WERI-Rb-1 (cell line): Measurements from ENCODE around the gene PARD3B.

Experiments
- DNase-seq: peaks from one replicate; pipeline ENCODE4 v3.0.0-alpha.2; 2020
- H3K27ac ChIP-seq: fragments of 250-450 bp; sonication (Bioruptor Pico); 2 replicates; pipeline ENCODE4 v1.5.1; 2020; ENCODE audit warnings: mild to moderate bottlenecking, moderate library complexity
- H3K27me3 ChIP-seq: fragments of 250-450 bp; sonication (Bioruptor Pico); 2 replicates; pipeline ENCODE4 v1.5.1; 2021; ENCODE audit warnings: mild to moderate bottlenecking, low read depth, moderate library complexity; ENCODE audit not compliant: insufficient read depth, severe bottlenecking
- H3K36me3 ChIP-seq: fragments of 250-450 bp; sonication (Bioruptor Pico); 2 replicates; pipeline ENCODE4 v1.5.1; 2020; ENCODE audit warnings: mild to moderate bottlenecking, moderate library complexity
- H3K4me3 ChIP-seq: 2 replicates; pipeline ENCODE4 v1.5.1; 2011; ENCODE audit warnings: low read depth, mild to moderate bottlenecking, control low read depth, low read length
- H3K9me3 ChIP-seq: fragments of 250-450 bp; sonication (Bioruptor Pico); 2 replicates; pipeline ENCODE4 v1.5.1; 2021; ENCODE audit warnings: mild to moderate bottlenecking, moderate library complexity; ENCODE audit not compliant: severe bottlenecking
- CTCF ChIP-seq: IDR thresholded peaks from 2 replicates; pipeline ENCODE4 v1.5.1; 2011; ENCODE audit warnings: low read depth, mild to moderate bottlenecking, control low read depth, inconsistent platforms, low read length

PARD3B gene

DNA sequence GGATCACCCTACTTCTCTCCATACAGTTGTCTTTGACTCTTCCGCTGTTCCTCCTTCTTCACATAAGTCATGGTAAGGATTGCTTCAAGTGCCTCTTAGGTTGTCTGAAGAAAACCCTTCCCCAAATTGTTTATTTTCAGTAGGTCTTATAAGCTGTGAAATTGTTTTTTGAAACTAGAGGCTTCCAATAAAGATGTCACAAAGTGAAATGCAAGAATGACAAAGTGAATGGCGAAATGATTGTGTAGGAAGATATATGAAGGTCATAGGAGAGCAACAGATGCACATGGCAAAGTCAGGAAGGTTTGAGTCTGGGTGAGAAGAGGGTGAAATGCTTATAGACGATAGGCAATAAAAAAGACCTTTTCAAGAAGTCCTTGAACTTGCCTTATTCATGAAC lies 548.8 kb downstream of the PARD3B start:
- no peak for DNase-seq
- no peaks in the 10 kb centered on the region for H3K36me3 ChIP-seq
- no peak overlapping the region for H3K27ac ChIP-seq
- H3K27me3 ChIP-seq: no peaks in the 10 kb centered on the region
- no peak for TF ChIP-seq CTCF
- H3K9me3 ChIP-seq: no peaks in the 10 kb centered on the region
- no peak overlapping the region for H3K4me3 ChIP-seq

DNA sequence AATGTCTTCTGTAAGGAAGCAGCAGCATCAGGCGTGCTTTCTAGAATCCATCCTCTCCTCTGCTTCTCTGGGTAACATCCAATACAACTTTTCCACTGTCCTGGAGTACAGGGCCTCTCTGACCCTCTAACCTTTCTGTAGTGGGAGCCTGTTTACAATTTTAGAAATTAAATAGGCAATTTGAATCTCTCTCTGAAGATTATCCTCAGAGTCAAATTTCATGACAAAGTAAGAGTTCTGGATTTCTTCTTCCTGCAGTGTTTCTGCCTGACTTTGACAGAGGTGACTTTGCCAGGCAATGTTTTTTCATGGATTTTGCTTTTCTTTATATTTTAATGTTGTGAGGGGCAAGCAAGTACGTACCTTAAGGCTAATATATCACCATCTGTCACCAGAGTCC lies 558.4 kb downstream of the PARD3B start:
- H3K36me3 ChIP-seq: no peaks in the 10 kb centered on the region
- H3K27ac ChIP-seq: no peak overlapping the region
- no peak for TF ChIP-seq CTCF
- H3K9me3 ChIP-seq: no peaks in the 10 kb centered on the region
- H3K4me3 ChIP-seq: no peak overlapping the region
- DNase-seq: no peak
- H3K27me3 ChIP-seq: no peaks in the 10 kb centered on the region

DNA sequence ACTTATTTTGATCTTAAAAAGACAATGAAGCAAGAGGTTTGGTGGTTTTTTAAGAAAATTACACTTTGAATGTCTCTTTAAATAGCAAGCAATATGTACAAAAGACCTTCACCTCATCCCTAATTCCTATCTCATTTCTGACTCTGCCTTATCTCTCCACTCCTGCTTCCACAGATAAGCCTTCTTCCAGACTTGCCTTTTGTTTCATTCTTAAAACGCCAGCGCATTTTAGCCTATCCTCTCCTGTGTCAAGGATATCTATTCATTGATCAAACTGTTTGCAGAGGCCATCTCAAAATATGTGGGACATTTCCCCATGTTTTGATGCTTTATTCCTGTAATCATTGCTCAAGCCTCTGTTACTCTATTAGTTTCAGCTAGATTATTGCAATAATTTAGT lies 562.5 kb downstream of the PARD3B start:
- Histone ChIP-seq H3K36me3 (no peaks in the 10 kb centered on the region), H3K4me3 (no peak overlapping the region), H3K9me3 (no peaks in the 10 kb centered on the region), H3K27ac (no peak overlapping the region), H3K27me3 (no peaks in the 10 kb centered on the region)
- no peak for TF ChIP-seq CTCF
- no peak for DNase-seq

DNA sequence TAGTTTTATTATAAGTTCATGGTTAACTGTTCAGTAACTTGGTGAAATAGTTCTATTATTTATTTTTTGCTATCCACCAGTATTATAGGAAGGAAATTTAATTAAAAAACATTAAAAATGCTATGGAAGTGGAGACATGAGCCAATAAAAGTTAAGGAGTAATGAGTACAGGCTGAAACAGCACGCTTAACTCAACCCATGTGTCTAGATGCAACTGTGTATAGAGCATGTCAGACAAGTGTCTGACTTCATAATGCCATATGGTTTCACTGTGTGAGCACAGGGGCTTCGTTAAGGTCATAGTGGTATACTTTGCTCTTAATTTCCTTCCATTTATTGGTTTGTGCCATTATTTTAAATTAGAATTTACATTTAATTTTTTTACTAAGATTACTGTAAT lies 570.2 kb downstream of the PARD3B start:
- H3K9me3 ChIP-seq: no peaks in the 10 kb centered on the region
- H3K36me3 ChIP-seq: no peaks in the 10 kb centered on the region
- TF ChIP-seq CTCF: no peak
- H3K27ac ChIP-seq: no peak overlapping the region
- DNase-seq: no peak
- H3K4me3 ChIP-seq: no peak overlapping the region
- H3K27me3 ChIP-seq: no peaks in the 10 kb centered on the region

DNA sequence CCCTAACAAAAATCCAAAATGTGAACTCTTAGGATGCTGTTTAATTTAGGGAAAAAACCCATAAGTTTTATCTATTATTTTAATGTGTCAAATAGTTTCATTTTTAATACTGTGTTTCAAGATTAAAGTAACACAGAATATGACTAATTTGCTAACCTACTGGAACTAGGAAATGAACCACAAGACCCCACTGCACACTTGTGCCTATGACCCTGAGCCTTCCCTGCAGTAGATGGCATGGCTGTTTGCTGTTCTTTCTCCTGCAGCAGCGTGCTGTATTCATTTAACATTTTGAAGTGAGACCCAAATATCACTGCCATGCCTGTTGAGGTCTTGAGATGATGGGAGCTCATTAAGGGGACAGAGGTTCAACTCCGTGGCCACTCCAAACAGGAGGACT lies 571.9 kb downstream of the PARD3B start:
- Histone ChIP-seq H3K4me3 (no peak overlapping the region), H3K27ac (no peak overlapping the region), H3K36me3 (no peaks in the 10 kb centered on the region), H3K9me3 (no peaks in the 10 kb centered on the region), H3K27me3 (no peaks in the 10 kb centered on the region)
- DNase-seq: no peak
- TF ChIP-seq CTCF: no peak

- no peak overlapping the region for H3K27ac ChIP-seq
- DNase-seq: no peak
- no peaks in the 10 kb centered on the region for H3K9me3 ChIP-seq
- H3K4me3 ChIP-seq: no peak overlapping the region
- H3K27me3 ChIP-seq: no peaks in the 10 kb centered on the region
- H3K36me3 ChIP-seq: no peaks in the 10 kb centered on the region
- no peak for TF ChIP-seq CTCF
These were observed 573.9 kb downstream of the PARD3B start for GRCh38 chr2:205119136-205119535.
